ENCODE data around the gene SORCS2.

SORCS2 gene

GRCh38 chr4:7522452-7523220 lies 330.3 kb downstream of the SORCS2 start:
- no peak for DNase-seq

GRCh38 chr4:7523526-7523925 lies 331.2 kb downstream of the SORCS2 start:
- DNase-seq = no peak

- DNase-seq = no peak
Observed at GRCh38 chr4:7524064-7524682, 331.8 kb downstream of the SORCS2 start.

- DNase-seq = no peak
Observed at GRCh38 chr4:7524843-7525242, 332.5 kb downstream of the SORCS2 start.

- no peak for DNase-seq
Observed at GRCh38 chr4:7526491-7526890, 334.2 kb downstream of the SORCS2 start.

- no peak for DNase-seq
Observed at GRCh38 chr4:7526929-7527535, 334.7 kb downstream of the SORCS2 start.

- DNase-seq = no peak
Observed at GRCh38 chr4:7529368-7530080, 337.2 kb downstream of the SORCS2 start.

- no peak for DNase-seq
Observed at GRCh38 chr4:7530082-7530481, 337.7 kb downstream of the SORCS2 start.

GRCh38 chr4:7530932-7531639 lies 338.7 kb downstream of the SORCS2 start:
- DNase-seq = no peak

GRCh38 chr4:7531640-7531994 lies 339.3 kb downstream of the SORCS2 start:
- DNase-seq = no peak

GRCh38 chr4:7532043-7532442 lies 339.7 kb downstream of the SORCS2 start:
- no peak for DNase-seq

- DNase-seq = no peak
Observed at GRCh38 chr4:7533267-7533666, 340.9 kb downstream of the SORCS2 start.

- no peak for DNase-seq
Observed at GRCh38 chr4:7535094-7535493, 342.8 kb downstream of the SORCS2 start.

GRCh38 chr4:7535619-7536018 lies 343.3 kb downstream of the SORCS2 start:
- DNase-seq = no peak

- DNase-seq = no peak
Observed at GRCh38 chr4:7536876-7537275, 344.5 kb downstream of the SORCS2 start.

- no peak for DNase-seq
Observed at GRCh38 chr4:7537853-7538400, 345.6 kb downstream of the SORCS2 start.

- DNase-seq = no peak
Observed at GRCh38 chr4:7538518-7538917, 346.2 kb downstream of the SORCS2 start.

- DNase-seq = no peak
Observed at GRCh38 chr4:7539186-7539585, 346.8 kb downstream of the SORCS2 start.

- peak; percentile 61 for DNase-seq
Observed at GRCh38 chr4:7539659-7540058, 347.3 kb downstream of the SORCS2 start.

- no peak for DNase-seq
Observed at GRCh38 chr4:7540206-7540605, 347.9 kb downstream of the SORCS2 start.

GRCh38 chr4:7540654-7541413 lies 348.5 kb downstream of the SORCS2 start:
- DNase-seq = no peak

- DNase-seq = no peak
Observed at GRCh38 chr4:7541414-7541810, 349.1 kb downstream of the SORCS2 start.
